GOT3 (cell line): ENCODE results near the gene INPP5K.

Experiments
- DNase-seq: peaks from one replicate; lab custom pipeline; 2025; ENCODE audit warnings: mixed read lengths; lab: John Stamatoyannopoulos, UW

Gene INPP5K

DNA sequence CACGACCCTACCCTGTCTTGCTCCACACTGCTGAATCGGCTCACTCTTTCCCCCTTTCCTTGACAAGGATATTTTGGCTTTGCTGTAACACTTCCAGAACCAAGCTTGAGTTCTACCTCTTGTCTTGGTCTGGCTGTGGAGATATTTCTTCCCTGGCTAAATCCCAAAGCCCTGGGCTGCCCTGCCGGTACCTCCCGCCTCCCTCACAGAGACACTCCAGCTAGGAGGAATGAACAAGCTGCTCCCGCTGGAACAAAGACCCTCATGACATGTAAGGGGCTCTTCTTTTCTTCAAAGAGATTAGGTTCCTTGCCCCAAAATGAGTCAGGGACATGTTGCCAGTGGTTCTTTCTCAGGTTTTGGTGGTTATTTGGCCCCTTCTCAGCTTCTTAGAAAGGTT lies 10.8 kb downstream of the INPP5K start:
- DNase-seq = no peak

DNA sequence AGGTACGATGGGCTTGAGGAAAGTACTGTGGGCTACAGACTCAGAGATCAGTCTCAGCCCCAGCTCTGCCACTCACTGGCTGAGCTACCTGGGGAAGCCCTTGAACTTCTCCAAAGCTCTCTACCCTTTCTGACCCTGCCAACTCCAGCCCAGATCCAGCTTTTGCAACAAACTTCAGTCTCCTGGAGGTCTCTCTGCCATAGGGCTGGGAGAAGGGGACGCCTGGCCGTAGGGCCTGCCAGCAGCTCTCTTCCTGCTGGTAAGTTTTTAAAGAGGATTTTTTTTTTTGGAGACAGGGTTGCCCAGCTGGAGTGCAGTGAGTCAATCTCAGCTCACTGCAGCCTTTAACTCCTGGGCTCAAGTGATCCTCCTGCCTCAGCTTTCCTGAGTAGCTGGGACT lies 11.5 kb downstream of the INPP5K start:
- no peak for DNase-seq

DNA sequence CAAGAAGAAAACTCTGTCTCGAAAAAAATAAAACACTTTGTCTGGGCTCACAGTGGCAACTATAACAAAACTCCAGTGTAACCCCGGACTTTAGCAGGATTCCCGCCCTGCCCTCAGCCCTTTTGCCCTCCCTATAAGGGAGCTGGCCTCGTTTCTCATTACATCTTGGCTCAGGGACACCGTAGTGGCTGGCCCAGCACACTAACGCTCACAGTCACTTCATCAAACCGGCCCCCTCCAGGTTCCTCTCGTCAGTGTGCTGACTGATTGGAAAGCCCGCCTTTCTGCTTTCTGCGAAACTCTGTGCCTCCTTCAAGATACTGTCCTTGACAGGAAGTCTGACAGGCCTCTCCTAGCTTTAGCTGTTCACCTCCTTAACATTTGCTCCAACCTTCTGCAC lies 12.7 kb downstream of the INPP5K start:
- DNase-seq = no peak

DNA sequence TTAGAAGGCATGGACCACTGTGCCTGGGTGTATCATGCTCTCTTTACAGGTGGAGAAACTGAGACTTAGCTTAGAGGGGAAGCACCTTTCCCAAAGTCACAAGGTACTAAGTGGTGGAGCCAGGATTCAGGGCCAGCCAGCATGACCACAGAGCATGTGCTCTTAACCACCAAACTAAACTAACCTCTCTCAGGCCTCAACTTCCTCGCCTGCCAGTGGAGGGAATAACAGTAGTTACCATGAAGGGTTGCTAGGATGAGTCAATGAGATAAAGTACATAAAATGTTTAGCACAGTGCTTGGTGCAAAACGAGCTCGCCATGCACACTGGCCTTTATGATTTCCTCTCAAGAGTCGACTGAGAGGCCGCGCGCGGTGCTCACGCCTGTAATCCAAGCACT lies 17.5 kb downstream of the INPP5K start:
- DNase-seq = no peak

GRCh38 chr17:1498233-1498632 lies 18.2 kb downstream of the INPP5K start:
- DNase-seq = no peak

DNA sequence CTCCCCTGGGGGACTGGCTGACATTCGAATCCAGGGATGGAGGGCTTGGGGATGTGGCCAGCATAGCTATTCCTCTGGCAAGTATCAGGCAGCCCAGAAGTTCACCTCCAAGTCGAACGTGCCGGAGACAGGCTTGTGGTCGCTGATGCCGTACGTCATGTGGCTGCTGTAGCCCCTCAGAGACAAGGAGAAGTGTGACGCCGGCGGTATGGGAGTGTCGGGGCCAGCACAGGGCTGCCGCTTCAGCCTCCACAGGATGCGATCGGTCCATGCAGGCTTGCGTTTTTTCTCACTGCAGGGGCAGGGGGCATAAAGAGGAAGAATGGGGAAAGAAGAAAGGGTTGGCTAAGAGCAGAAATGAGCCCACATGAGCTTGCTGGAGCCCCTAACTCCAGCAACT lies 18.6 kb downstream of the INPP5K start:
- no peak for DNase-seq

GRCh38 chr17:1496869-1497268 lies 19.5 kb downstream of the INPP5K start:
- no peak for DNase-seq

- DNase-seq = no peak
These were observed 21.0 kb downstream of the INPP5K start for GRCh38 chr17:1495265-1495989.

- no peak for DNase-seq
These were observed 21.6 kb downstream of the INPP5K start for GRCh38 chr17:1494736-1495253.

DNA sequence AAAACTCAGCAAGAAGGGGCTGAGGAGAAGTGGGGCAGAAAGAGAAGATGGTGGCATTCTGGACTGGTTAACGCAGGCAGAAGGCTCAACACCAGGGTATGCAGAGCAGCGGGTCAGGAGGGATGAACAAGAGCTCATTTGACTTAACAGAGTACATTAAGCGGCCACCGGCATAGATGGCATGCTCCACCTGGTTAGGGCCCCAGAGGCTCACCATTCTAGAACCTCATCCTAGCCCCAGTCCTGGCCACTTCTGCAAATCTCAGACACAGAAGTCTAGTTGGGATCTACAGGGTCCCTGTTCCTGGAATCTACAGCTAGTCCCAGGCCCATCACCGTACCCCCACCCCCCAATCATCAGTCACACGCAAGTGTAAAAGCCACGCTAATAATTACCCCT lies 22.2 kb downstream of the INPP5K start:
- no peak for DNase-seq

DNA sequence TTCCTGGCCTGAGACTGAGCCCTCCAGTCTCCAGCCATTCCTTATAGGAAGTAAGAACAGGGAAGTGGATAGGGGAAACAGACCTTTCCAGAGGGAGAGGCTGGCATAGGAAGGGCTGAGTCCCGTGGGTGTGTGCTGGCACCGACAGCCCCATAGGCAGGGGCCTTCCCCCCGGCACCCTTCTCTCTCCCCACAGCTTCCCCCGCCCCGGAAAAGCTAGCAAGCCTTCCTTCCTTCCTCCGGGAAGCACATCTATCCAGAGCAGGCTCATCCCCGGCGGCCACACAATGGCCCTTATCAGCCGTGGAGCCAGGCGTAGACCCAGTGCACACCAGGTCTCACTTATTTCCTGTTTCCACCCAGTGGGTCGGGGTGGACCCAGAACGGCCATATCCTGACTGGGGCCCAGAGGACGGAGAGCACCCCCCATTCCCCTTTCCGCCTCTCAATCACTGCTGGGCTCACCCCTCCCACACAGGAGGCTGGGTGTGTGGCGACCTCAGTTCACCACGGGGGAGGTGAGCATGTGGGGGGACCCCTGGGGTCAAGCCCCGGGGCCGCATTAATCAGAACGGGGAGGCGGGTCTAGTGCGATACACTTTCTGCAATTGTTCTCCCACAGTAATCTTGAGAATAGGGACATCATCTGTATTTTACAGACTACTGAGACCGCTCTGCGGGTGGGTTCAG lies 23.0 kb downstream of the INPP5K start:
- DNase-seq = no peak

GRCh38 chr17:1492249-1493206 lies 23.9 kb downstream of the INPP5K start, which contains the start of gene MYO1C:
MYO1C (minus strand) TSS chr17:1492686; CDS start chr17:1492487, 199 bp downstream.
- no peak for DNase-seq

DNA sequence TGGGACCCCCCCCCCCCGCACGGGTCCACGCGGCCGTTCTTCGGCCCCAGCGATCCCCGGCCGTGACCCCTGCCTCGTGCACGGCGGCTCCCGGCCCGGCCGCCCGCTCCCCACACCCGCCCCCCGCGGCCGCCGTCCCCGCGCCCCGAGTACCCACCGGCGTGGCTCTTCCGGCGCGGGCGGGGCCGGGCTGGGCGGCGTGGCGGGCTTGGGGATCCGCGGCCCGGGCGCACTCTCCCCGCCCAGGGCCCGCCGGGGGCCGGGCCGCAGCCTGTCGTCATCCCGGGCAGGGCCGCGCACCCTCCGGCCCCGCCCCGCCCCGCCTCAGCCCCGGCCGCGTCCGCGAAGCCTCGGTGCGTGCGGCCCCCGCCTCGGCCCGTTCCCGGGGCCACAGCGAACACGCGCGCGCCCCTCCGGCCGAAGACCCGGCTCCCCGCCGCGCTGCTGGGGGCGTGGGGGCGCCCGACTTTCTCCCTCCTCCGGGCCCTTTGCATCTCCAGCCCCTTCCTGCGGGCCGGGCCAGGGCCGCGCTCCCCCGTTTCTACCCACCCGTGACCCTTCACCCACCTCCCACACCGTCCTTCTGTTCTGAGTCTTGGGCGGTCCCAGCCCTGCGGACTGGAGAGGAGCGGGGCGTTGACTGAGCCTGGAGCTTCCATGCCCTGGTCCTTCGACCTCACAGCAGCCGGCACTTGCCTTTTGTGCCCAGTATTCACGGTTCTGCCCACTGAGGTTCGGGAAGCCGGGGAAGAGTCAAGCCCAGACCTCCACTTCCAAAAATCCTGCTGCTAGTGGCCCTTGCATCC lies 24.8 kb downstream of the INPP5K start:
- no peak for DNase-seq

GRCh38 chr17:1490643-1491442 lies 25.6 kb downstream of the INPP5K start:
- no peak for DNase-seq

DNA sequence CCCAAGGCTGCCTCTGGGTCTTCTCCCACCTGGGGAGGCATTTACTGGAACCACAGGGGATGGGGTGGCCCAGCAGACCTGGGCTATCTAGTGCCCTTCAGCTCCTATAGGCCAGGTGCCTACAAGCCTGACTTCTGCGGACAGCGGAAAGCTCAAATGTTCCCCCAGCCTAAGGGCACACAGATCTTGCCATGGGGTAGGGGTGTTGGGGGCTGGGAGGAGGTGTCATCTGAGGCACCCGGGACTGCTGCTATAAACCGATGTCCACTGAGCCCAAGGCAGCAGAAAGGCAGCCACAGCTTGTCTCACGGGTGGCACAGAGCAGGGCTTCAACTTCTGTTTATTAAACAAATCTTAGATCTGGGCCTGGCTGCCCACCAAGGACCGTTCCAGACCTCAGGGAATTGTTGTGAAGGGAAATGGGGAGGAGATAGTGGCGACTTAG lies 27.6 kb downstream of the INPP5K start:
- DNase-seq = no peak

GRCh38 chr17:1487939-1488825 lies 28.2 kb downstream of the INPP5K start:
- DNase-seq = peak; percentile 54

- DNase-seq = no peak
These were observed 29.4 kb downstream of the INPP5K start for GRCh38 chr17:1486802-1487695.
